Psoas muscle (tissue), 8 donors: ENCODE results near the gene ADAMTS2. TPM values are rescaled to one million over a fixed set of nuclear protein-coding genes. Genes with fewer than 3 reads are reported as not detected.

ENCODE experiments used
- ATAC-seq, 4 donors: fragments of 200-7000 bp; cut with Tn5 transposase; one replicate each; pipeline ENCODE4 v1.9.1; 2020; ENCODE audit warnings: moderate library complexity in 3 of 4, mild to moderate bottlenecking in 2 of 4
- DNase-seq, 2 donors: peaks; one replicate each; pipeline ENCODE4 v3.0.0-alpha.2; 2020
- H3K27ac ChIP-seq: fragments of 200-600 bp; one replicate; pipeline ENCODE4 v1.8.0; 2022
- H3K27me3 ChIP-seq, 3 donors: fragments of 200-600 bp in 1 of 3; one replicate each; pipeline versions ENCODE4 v1.6.1 to v1.8.0; 2013 to 2022; ENCODE audit warnings: low read length in 2 of 3, mild to moderate bottlenecking in 2 of 3, moderate library complexity in 1 of 3; ENCODE audit not compliant: insufficient read depth in 3 of 3
- H3K36me3 ChIP-seq, 2 donors: fragments of 200-600 bp in 1 of 2; one replicate each; pipeline versions ENCODE4 v1.6.1 to v1.8.0; 2013 to 2022; ENCODE audit warnings: low read depth in 1 of 2, mild to moderate bottlenecking in 1 of 2, moderate library complexity in 1 of 2; ENCODE audit not compliant: insufficient read depth in 1 of 2
- H3K4me1 ChIP-seq: fragments of 200-600 bp; one replicate; pipeline ENCODE4 v1.8.0; 2022
- H3K4me3 ChIP-seq: fragments of 200-600 bp; one replicate; pipeline ENCODE4 v1.8.0; 2022; ENCODE audit warnings: mild to moderate bottlenecking
- H3K9me3 ChIP-seq: fragments of 200-600 bp; one replicate; pipeline ENCODE4 v1.8.0; 2022
- CTCF ChIP-seq: fragments of 200-600 bp; IDR thresholded peaks from one replicate; pipeline ENCODE4 v1.8.0; 2022; ENCODE audit warnings: antibody characterized with exemption
- WGBS, 3 donors: extraction: QIAGEN DNeasy Blood & Tissue Kit; methylation state at CpG; one replicate each; pipeline versions ENCODE4 v1.1.6 to v1.1.7; 2013; 5-methylcytosine and 5-hydroxymethylcytosine counted together
- intact Hi-C, 2 donors: fragments of 100-400 bp; cut with DNase I; formaldehyde crosslinking; loops; one replicate each; pipeline versions ENCODE4 v1.11.0 to v1.14.2; 2022
- polyA plus RNA-seq, 3 donors: library from polyadenylated mRNA; stranded (reverse); fragments of 200-250 nt; gene quantifications; one replicate each; pipeline ENCODE4 v1.2.3, GENCODE V29; 2013
- total RNA-seq, 4 donors: library from RNA; stranded (reverse); fragmentation: NEBNext Ultra II Directional in 2 of 4; extraction: Animal tissue kit (Norgen Biotek cat#: 25700) in 2 of 4; gene quantifications; one replicate each; pipeline versions ENCODE4 v1.2.1 to v1.2.4, GENCODE V29; 2021 to 2023
- donor health status: healthy with polysubstance abuse.
- donor health status: DM: no; HTN: no; CAD: no; lungs with moderate emphysema.
- donor health status: Bipolar disorder and iron deficiency.
- donor health status: healthy.
- donor health status: DM: yes; HTN: yes; CAD: no.
- donor health status: DM: no; HTN: no; CAD: no.
- donor health status: DM: no; HTN: no; CAD: no.
- donor health status: DM: yes; HTN: yes; CAD: no.

ADAMTS2 gene
- total and polyA plus RNA-seq, 7 donors: 0.83 to 3.7 (median 2.0) TPM

- 26 to 34% (median 26%) methylated on average over 20 of the region's 20 CpGs for WGBS, 3 donors
- ATAC-seq (peak in 2 of 4 donors; percentile 6 to 20), DNase-seq (peak in 1 of 2 donors; percentile 28)
- TF ChIP-seq CTCF: no peak
- no peaks in the 10 kb centered on the region for H3K9me3 ChIP-seq
- peaks cover 0 to 14% (median 2%) of the 10 kb centered on the region in 3 donors for H3K27me3 ChIP-seq
- H3K36me3 ChIP-seq: no peaks in the 10 kb centered on the region
- no peak overlapping the region for H3K27ac ChIP-seq
- no peaks in the 10 kb centered on the region for H3K4me1 ChIP-seq
- intact Hi-C loops: no loop called here
- no peak overlapping the region for H3K4me3 ChIP-seq
Observed at GRCh38 chr5:179192185-179192890, 152.9 kb downstream of the ADAMTS2 start.

- TF ChIP-seq CTCF: no peak
- no peaks in the 10 kb centered on the region for H3K4me1 ChIP-seq
- peak in 1 of 2 donors; percentile 20 for DNase-seq
- no peak for ATAC-seq
- H3K9me3 ChIP-seq: no peaks in the 10 kb centered on the region
- H3K36me3 ChIP-seq: no peaks in the 10 kb centered on the region
- 49 to 68% (median 63%) methylated on average over 14 of the region's 14 CpGs for whole genome bisulfite sequencing, 3 donors
- intact Hi-C loops: no loop called here
- peaks cover 0 to 11% (median 5%) of the 10 kb centered on the region in 3 donors for H3K27me3 ChIP-seq
- no peak overlapping the region for H3K4me3 ChIP-seq
- H3K27ac ChIP-seq: no peak overlapping the region
Observed at GRCh38 chr5:179191506-179192184, 153.6 kb downstream of the ADAMTS2 start.

GRCh38 chr5:179190851-179191505, 154.3 kb downstream of the ADAMTS2 start:
- intact Hi-C loops: no loop called here

GRCh38 chr5:179188636-179189035, 156.6 kb downstream of the ADAMTS2 start:
- peak in 1 of 2 donors; percentile 33 for DNase-seq
- WGBS, 3 donors: 77 to 79% (median 79%) methylated on average over 9 of the region's 9 CpGs
- intact Hi-C loops: no loop called here

More at GRCh38 chr5:179190851-179191505, 154.3 kb downstream of the ADAMTS2 start:
- Histone ChIP-seq H3K36me3 (no peaks in the 10 kb centered on the region), H3K9me3 (no peaks in the 10 kb centered on the region), H3K4me1 (no peaks in the 10 kb centered on the region), H3K27ac (no peak overlapping the region), H3K4me3 (no peak overlapping the region), H3K27me3 (peaks cover 0 to 9% (median 5%) of the 10 kb centered on the region in 3 donors)
- peak in 1 of 2 donors; percentile 56 for DNase-seq
- no peak for TF ChIP-seq CTCF
- WGBS, 3 donors: 50 to 63% (median 62%) methylated on average over 26 of the region's 26 CpGs
- ATAC-seq: no peak

More at GRCh38 chr5:179188636-179189035, 156.6 kb downstream of the ADAMTS2 start:
- TF ChIP-seq CTCF: no peak
- Histone ChIP-seq H3K27ac (no peak overlapping the region), H3K27me3 (peaks cover 0 to 9% (median 5%) of the 10 kb centered on the region in 3 donors), H3K36me3 (no peaks in the 10 kb centered on the region), H3K9me3 (no peaks in the 10 kb centered on the region), H3K4me1 (no peaks in the 10 kb centered on the region), H3K4me3 (no peak overlapping the region)
- no peak for ATAC-seq
